Suprapubic skin (tissue), 3 donors: ENCODE measurements around the gene STRIT1.

ENCODE experiments used
- CTCF ChIP-seq, 2 donors: fragments of 200-600 bp in 1 of 2; fragments of 450-650 bp in 1 of 2; sonication (generic) in 1 of 2; IDR thresholded peaks; one replicate each; pipeline ENCODE4 v1.5.1; 2016 to 2019; ENCODE audit warnings: antibody characterized with exemption in 2 of 2, mild to moderate bottlenecking in 1 of 2, moderate library complexity in 1 of 2
- POLR2A ChIP-seq, 2 donors: fragments of 450-650 bp; IDR thresholded peaks; one replicate each; pipeline ENCODE4 v1.6.1; 2017; ENCODE audit warnings: antibody characterized with exemption in 2 of 2, mild to moderate bottlenecking in 2 of 2, moderate library complexity in 2 of 2

GRCh38 chr3:155293516-155293915 is at the start of gene STRIT1:
- no peak for TF ChIP-seq CTCF (IDR thresholded peaks at IDR 0.05)
- TF ChIP-seq POLR2A (IDR thresholded peaks at IDR 0.05) = no peak
